K562 (cell line): ENCODE measurements around the gene LRRC61.

Experiments used
- CC2D1A ChIP-seq: fragments of 450-650 bp; IDR thresholded peaks from 2 replicates; pipeline ENCODE4 v1.6.1; 2017; ENCODE audit warnings: mild to moderate bottlenecking
- KLF13 ChIP-seq: fragments of 450-650 bp; IDR thresholded peaks from 2 replicates; pipeline ENCODE4 v1.6.1; 2016; ENCODE audit warnings: missing genetic modification characterization, low read depth, mild to moderate bottlenecking, missing compliant biosample characterization, moderate library complexity, borderline replicate concordance
- MTA3 ChIP-seq: fragments of 450-650 bp; formaldehyde crosslinking; IDR thresholded peaks from 2 replicates; pipeline ENCODE4 v1.6.1; 2017; ENCODE audit warnings: mild to moderate bottlenecking, borderline replicate concordance
- NR2C2 ChIP-seq, 2 experiments: fragments of 200-800 bp in 1 of 2; sonication (Bioruptor generic) in 1 of 2; sonication (generic) in 1 of 2; formaldehyde crosslinking in 1 of 2; IDR thresholded peaks; 2 replicates each; pipeline versions ENCODE4 v1.6.1 to v1.8.0; 2016 to 2022; ENCODE audit warnings: mild to moderate bottlenecking in 1 of 2, missing compliant biosample characterization in 1 of 2, missing genetic modification characterization in 1 of 2, missing genetic modification reagents in 1 of 2
- POLR2AphosphoS5 ChIP-seq: IDR thresholded peaks from 2 replicates; pipeline ENCODE4 v1.6.1; 2011; ENCODE audit warnings: mild to moderate bottlenecking, low read depth, low read length, moderate library complexity; ENCODE audit not compliant: control insufficient read depth, insufficient read depth
- ZZZ3 ChIP-seq: fragments of 450-650 bp; IDR thresholded peaks from 2 replicates; pipeline ENCODE4 v1.6.1; 2016; ENCODE audit warnings: antibody characterized with exemption, mild to moderate bottlenecking, moderate library complexity
- TF ChIP-seq, protein P1 (sequence below), 3 experiments: fragments of 200-800 bp in 1 of 3; fragments of 250-450 bp in 1 of 3; fragments of 450-650 bp in 1 of 3; sonication (Bioruptor Pico) in 1 of 3; sonication (Bioruptor generic) in 1 of 3; formaldehyde crosslinking in 1 of 3; IDR thresholded peaks; 2 replicates each; pipeline versions ENCODE4 v1.6.1 to v1.8.0; 2016 to 2022; ENCODE audit warnings: mild to moderate bottlenecking in 2 of 3, missing genetic modification characterization in 2 of 3, missing compliant biosample characterization in 1 of 3, moderate library complexity in 1 of 3
- TF ChIP-seq, protein P2 (sequence below), 3 experiments: IDR thresholded peaks in 2 of 3; conservative IDR thresholded peaks in 1 of 3; 2 replicates each; pipeline ENCODE4 v1.5.1; 2011 to 2012; ENCODE audit warnings: low read length in 3 of 3, mild to moderate bottlenecking in 3 of 3, control low read depth in 2 of 3, improper control_type of control experiment in 1 of 3, inconsistent platforms in 1 of 3, low read depth in 1 of 3, mixed read lengths in 1 of 3, moderate library complexity in 1 of 3; ENCODE audit not compliant: insufficient read depth in 2 of 3
- TF ChIP-seq, protein P3 (sequence below): fragments of 250-450 bp; sonication (Bioruptor Pico); IDR thresholded peaks from 2 replicates; pipeline ENCODE4 v1.5.0; 2021
- TF ChIP-seq, protein P4 (sequence below): sonication (generic); formaldehyde crosslinking; IDR thresholded peaks from 2 replicates; pipeline ENCODE4 v1.8.0; 2022; ENCODE audit warnings: mild to moderate bottlenecking, missing genetic modification reagents

DNA sequence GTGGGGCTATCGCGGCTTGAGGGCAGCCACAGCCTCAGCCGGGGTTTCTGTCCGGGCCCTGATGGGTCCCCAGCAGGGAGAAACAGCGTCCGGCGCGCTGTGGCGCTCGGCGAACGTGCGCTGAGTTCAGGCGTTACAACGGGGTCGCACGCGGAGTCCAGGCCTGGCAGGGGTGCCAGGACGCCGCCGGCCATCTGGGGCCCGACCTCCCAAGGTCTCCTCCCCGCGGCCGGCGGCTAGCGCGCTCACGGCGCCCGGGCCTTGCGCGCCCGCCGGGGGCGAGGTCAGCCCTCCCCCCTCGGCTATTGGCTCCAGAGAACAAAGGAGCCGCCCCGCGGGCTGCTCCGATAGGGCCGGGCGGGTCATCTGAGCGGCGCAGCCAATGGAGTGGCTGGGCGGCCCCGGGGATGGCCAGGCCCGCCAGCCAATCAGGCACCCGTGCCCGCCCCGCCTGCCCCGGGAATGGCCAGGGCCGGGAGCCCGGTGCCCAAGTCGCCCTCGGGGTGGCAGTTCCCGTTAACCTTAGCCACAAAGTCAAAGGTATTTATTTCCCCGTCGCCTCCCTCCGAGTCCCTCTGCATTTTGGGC, 55.8 kb downstream of the LRRC61 start, which contains the start of gene ZNF775:
- no peak for TF ChIP-seq CC2D1A
- TF ChIP-seq ZZZ3: no peak
- TF ChIP-seq, protein P1, sequence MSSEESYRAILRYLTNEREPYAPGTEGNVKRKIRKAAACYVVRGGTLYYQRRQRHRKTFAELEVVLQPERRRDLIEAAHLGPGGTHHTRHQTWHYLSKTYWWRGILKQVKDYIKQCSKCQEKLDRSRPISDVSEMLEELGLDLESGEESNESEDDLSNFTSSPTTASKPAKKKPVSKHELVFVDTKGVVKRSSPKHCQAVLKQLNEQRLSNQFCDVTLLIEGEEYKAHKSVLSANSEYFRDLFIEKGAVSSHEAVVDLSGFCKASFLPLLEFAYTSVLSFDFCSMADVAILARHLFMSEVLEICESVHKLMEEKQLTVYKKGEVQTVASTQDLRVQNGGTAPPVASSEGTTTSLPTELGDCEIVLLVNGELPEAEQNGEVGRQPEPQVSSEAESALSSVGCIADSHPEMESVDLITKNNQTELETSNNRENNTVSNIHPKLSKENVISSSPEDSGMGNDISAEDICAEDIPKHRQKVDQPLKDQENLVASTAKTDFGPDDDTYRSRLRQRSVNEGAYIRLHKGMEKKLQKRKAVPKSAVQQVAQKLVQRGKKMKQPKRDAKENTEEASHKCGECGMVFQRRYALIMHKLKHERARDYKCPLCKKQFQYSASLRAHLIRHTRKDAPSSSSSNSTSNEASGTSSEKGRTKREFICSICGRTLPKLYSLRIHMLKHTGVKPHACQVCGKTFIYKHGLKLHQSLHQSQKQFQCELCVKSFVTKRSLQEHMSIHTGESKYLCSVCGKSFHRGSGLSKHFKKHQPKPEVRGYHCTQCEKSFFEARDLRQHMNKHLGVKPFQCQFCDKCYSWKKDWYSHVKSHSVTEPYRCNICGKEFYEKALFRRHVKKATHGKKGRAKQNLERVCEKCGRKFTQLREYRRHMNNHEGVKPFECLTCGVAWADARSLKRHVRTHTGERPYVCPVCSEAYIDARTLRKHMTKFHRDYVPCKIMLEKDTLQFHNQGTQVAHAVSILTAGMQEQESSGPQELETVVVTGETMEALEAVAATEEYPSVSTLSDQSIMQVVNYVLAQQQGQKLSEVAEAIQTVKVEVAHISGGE (CRISPR knock-in tag; IDR thresholded peaks at IDR 0.05): 0 out of 6 replicates have a peak, but pooled peaks of 1 of the 3 experiments have one; percentile 1
- TF ChIP-seq, protein P2, sequence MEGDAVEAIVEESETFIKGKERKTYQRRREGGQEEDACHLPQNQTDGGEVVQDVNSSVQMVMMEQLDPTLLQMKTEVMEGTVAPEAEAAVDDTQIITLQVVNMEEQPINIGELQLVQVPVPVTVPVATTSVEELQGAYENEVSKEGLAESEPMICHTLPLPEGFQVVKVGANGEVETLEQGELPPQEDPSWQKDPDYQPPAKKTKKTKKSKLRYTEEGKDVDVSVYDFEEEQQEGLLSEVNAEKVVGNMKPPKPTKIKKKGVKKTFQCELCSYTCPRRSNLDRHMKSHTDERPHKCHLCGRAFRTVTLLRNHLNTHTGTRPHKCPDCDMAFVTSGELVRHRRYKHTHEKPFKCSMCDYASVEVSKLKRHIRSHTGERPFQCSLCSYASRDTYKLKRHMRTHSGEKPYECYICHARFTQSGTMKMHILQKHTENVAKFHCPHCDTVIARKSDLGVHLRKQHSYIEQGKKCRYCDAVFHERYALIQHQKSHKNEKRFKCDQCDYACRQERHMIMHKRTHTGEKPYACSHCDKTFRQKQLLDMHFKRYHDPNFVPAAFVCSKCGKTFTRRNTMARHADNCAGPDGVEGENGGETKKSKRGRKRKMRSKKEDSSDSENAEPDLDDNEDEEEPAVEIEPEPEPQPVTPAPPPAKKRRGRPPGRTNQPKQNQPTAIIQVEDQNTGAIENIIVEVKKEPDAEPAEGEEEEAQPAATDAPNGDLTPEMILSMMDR (IDR thresholded peaks at IDR 0.05 in 2 of 3, conservative IDR thresholded peaks at IDR 0.05 in 1 of 3; ENCODE audit: insufficient read depth in 2 of 3, low read depth in 1 of 3, low read length in 3 of 3): peak in 2 of 3 experiments; percentile 9 to 14; a peak in 1 of 6 replicates
- TF ChIP-seq, protein P3, sequence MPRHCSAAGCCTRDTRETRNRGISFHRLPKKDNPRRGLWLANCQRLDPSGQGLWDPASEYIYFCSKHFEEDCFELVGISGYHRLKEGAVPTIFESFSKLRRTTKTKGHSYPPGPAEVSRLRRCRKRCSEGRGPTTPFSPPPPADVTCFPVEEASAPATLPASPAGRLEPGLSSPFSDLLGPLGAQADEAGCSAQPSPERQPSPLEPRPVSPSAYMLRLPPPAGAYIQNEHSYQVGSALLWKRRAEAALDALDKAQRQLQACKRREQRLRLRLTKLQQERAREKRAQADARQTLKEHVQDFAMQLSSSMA (CRISPR knock-in tag): peak; percentile 85; the same call in 1 of the 2 replicates
- TF ChIP-seq NR2C2 (CRISPR knock-in tag; IDR thresholded peaks at IDR 0.05): no peak
- peak; percentile 90 for TF ChIP-seq NR2C2 (tag; IDR thresholded peaks at IDR 0.05)
- TF ChIP-seq, protein P4, sequence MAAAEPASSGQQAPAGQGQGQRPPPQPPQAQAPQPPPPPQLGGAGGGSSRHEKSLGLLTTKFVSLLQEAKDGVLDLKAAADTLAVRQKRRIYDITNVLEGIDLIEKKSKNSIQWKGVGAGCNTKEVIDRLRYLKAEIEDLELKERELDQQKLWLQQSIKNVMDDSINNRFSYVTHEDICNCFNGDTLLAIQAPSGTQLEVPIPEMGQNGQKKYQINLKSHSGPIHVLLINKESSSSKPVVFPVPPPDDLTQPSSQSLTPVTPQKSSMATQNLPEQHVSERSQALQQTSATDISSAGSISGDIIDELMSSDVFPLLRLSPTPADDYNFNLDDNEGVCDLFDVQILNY (CRISPR knock-in tag): 0 out of 2 replicates have a peak, but pooled peaks have one; percentile 58
- TF ChIP-seq KLF13 (tag): no peak
- peak; percentile 82; the same call in 1 of the 2 replicates for TF ChIP-seq POLR2AphosphoS5
- TF ChIP-seq MTA3: peak; percentile 81
